Fibroblast of gingiva (primary cell): ENCODE results near the gene DACT2.
"Not testable (repeated sequence)": the region's sequence is repeated elsewhere in the genome, so short reads cannot be mapped to it uniquely, and the experiment has no call there.

ENCODE experiments used
- DNase-seq: peaks from one replicate; pipeline ENCODE4 v3.0.0-alpha.2; 2011; ENCODE audit warnings: low read depth

DACT2 gene

GRCh38 chr6:168318579-168319278 lies 848 bp downstream of the DACT2 start:
- no peak for DNase-seq

- DNase-seq = no peak
These were observed 1.5 kb downstream of the DACT2 start for GRCh38 chr6:168318090-168318489.

- DNase-seq = no peak
These were observed 4.0 kb downstream of the DACT2 start for GRCh38 chr6:168315596-168315995.

GRCh38 chr6:168314948-168315347 lies 4.6 kb downstream of the DACT2 start:
- DNase-seq = no peak

- no peak for DNase-seq
These were observed 5.6 kb downstream of the DACT2 start for GRCh38 chr6:168314021-168314420.

GRCh38 chr6:168313431-168314011 lies 6.1 kb downstream of the DACT2 start:
- no peak for DNase-seq

GRCh38 chr6:168312125-168312507 lies 7.5 kb downstream of the DACT2 start:
- not testable (repeated sequence) for DNase-seq

- no peak for DNase-seq
These were observed 8.0 kb downstream of the DACT2 start for GRCh38 chr6:168311410-168312124.

GRCh38 chr6:168310945-168311344 lies 8.6 kb downstream of the DACT2 start:
- DNase-seq = no peak

- DNase-seq = no peak
These were observed 9.2 kb downstream of the DACT2 start for GRCh38 chr6:168310403-168310802.

GRCh38 chr6:168309997-168310396 lies 9.6 kb downstream of the DACT2 start:
- no peak for DNase-seq

- no peak for DNase-seq
These were observed 10.4 kb downstream of the DACT2 start for GRCh38 chr6:168309183-168309582.

GRCh38 chr6:168308390-168309144 lies 11.0 kb downstream of the DACT2 start:
- no peak for DNase-seq

- DNase-seq = no peak
These were observed 11.9 kb downstream of the DACT2 start for GRCh38 chr6:168307695-168308021.

GRCh38 chr6:168307015-168307694 lies 12.4 kb downstream of the DACT2 start:
- DNase-seq = no peak

- DNase-seq = no peak
These were observed 13.7 kb downstream of the DACT2 start for GRCh38 chr6:168305863-168306262.

GRCh38 chr6:168305096-168305749 lies 14.4 kb downstream of the DACT2 start:
- DNase-seq = no peak

GRCh38 chr6:168304752-168305015 lies 14.9 kb downstream of the DACT2 start:
- DNase-seq = no peak

GRCh38 chr6:168303982-168304751 lies 15.4 kb downstream of the DACT2 start:
- no peak for DNase-seq

GRCh38 chr6:168302534-168302933 lies 17.0 kb downstream of the DACT2 start:
- no peak for DNase-seq
